GM21723 (cell line): ENCODE results near the gene CCDC91.

ENCODE experiments used
- ATAC-seq: cut with Tn5 transposase; IDR thresholded peaks from one replicate; pipeline ENCODE4 v1.9.1; 2021; ENCODE audit warnings: mild to moderate bottlenecking, moderate library complexity; ENCODE audit not compliant: unreplicated experiment

Gene CCDC91

DNA sequence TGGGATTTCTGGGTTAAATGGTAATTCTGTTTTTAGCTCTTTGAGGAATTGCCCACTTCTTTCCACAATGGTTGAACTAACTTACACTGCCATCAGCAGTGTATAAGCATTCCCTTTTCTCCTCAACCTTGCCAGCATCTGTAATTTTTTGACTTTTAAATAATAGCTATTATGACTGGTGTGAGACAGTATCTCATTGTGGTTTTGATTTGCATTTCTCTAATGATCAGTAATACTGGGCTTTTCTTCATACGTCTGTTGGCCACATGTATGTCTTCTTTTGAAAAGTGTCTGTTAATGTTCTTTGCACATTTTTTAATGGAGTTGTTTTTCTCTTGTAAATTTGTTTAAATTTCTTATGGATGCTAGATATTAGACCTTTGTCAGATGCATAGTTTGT, 323.7 kb downstream of the CCDC91 start:
- ATAC-seq = no peak

DNA sequence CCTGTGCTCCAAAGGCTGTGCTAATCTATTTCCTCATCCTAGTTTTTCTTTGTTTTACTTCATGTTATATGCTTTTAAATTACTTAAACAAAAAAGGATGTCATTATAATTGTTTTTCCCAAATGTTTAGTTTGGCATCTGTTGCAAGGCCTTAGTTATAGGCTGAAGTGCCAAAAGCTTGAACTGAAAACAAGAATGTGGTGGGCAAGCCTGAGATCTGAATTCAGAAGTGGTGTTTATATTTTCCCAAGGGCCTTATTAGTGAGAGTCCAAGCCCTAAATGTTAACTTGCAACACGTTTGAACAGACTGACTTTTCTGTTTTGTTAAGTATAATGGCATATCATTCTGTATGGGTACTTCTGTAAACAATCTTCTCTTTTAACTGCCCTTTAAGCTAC, 326.8 kb downstream of the CCDC91 start:
- no peak for ATAC-seq

- ATAC-seq = no peak
Observed at GRCh38 chr12:28527631-28528249, 337.5 kb downstream of the CCDC91 start.

DNA sequence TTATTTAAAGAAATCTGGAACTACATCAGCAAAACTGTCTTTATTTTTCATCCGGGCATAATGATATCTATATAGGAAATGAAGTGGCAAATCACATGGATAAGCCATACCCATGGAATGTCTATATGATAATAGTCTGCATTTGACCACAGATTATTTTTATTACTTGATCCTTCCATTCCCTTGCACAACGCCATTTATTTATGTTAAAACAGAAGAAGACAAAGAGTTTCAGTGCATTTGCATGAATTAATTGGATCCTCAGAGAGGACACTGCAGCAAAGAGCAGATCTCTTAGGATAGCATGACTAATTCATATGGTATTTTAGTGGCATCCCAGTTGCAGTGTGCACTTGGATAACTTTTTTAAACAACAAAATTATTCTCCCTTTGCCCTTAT, 345.0 kb downstream of the CCDC91 start:
- ATAC-seq = no peak

- no peak for ATAC-seq
Observed at GRCh38 chr12:28536088-28536487, 345.8 kb downstream of the CCDC91 start.

DNA sequence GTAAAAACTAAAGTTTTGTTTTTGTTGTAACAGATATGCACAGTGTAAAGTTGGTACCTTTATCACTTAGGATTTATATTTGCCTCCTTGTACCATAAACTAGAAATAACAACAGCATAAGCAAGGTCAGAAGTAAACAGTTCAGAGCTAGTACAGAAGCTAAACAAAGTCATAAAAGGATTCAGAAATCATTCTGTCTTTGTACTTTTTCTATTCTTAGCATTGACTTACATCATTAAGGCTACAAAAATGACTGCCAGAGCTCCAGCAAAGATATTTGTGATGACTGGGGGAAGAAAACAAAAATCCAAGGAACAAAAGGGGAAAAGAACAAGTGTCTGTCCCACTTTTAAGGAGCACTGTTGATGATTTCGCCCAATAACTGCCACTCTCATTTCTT, 347.2 kb downstream of the CCDC91 start:
- ATAC-seq = no peak

GRCh38 chr12:28539691-28540323, 349.6 kb downstream of the CCDC91 start:
- no peak for ATAC-seq

DNA sequence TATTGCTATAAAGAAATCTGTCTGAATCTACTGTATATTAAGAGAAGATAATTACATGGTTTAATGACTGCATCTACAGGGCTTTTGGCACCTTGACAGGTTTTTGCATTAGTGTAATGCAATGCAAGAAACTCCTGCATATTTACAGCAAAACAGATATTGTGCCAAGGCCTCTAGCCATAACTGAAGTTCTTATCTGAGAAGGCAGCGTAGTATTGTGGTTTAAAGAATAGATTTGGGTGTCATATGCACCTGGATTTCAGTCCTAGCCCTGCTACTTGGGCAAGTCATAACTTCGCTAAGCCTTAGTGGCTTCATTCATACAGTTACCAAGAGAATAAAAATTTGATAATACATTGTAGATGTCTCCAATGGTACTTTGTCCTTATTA, 350.1 kb downstream of the CCDC91 start:
- ATAC-seq = no peak

DNA sequence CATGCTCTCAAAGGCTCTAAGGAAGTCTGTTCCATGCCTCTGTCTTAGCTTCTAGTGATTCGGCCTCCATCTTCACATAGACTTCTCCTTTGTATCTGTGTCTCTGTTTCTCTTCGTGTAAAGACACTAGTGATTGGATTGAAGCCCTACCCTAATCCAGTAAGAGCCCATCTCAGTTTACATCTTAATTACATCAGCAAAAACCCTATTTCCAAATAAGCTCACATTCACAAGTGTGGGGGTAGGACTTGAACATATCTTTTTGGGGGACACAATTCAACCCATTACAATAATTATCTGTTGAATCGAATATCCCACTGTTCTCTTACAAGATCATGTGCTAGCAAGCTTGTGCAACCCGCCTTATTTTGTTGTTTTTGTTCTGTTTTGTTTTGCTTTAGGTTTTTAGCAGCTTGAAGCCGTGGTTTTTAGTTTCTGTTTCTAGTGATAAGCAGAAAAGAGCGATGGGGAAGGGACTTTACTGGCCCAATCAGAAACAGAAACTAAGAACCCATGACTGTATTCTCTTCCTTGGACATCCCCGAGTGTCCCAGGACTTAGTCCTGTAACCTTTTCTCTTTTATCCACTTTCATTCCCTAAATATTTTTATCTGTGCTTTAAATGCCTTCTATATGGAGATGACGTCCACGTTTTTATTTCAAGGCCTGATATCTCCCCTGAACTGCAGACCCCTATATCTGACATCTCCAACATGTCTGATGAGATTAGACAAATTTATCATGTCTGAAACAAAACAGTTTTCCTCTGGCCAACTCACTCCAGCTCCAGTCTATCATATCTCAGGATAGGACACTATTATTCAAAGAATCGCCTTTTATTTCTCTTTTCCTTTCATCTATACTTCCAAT, 353.0 kb downstream of the CCDC91 start:
- peak; percentile 77 for ATAC-seq

GRCh38 chr12:28550757-28551704, 360.8 kb downstream of the CCDC91 start:
- no peak for ATAC-seq

DNA sequence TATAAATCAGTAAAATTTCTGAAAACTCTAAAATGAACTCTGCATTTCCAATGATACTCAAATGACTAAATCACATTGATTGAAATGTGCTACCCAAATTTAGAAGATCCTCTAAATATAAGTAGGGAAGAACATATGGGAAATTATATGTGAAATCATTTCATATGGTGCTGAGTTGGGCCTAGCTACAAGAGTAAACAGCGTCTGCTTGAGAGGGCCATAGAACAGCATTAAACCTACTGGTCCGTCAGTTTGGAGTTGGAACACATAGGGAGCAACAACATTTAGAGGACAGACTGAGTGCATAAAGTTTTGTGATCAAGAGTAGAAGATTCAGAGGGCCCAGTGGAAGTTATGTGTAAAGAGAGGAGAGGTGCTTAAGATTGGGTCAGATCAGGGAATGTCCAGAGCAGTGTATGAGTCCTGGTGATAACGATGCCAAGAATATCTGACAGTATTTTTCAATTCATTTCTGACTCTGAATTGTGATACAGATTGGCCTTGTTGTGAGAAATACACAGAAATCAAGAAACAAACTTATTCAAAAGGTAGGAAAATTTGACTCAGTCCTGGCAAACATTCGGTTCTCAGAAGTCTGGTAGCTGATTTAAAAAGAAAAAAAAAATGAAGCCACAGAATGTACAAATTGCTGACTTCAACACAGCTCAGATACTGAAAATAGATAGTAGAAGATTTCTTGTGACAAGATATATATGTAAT, 362.2 kb downstream of the CCDC91 start:
- no peak for ATAC-seq

GRCh38 chr12:28555748-28556147, 365.5 kb downstream of the CCDC91 start:
- no peak for ATAC-seq

- no peak for ATAC-seq
Observed at GRCh38 chr12:28558250-28558649, 368.0 kb downstream of the CCDC91 start.

- ATAC-seq = no peak
Observed at GRCh38 chr12:28563286-28563685, 373.0 kb downstream of the CCDC91 start.

DNA sequence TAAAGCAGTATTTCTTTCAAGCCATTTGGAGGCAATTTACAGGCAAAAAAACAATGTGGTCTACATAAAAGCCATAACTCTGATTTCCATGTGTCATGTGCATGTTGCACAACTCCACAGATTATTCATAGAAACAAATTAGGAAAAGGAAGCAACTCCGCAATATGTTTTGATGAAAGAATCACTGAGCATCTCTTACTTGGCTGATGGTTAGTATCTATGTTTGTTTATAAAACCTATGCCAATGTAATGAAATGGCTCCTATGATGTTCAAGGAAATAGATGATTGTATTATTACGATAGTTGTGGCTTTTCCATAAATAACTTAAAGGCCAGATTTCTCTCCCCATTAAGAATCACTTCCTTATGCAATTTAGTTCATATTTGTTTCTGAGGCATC, 373.7 kb downstream of the CCDC91 start:
- ATAC-seq = no peak

- no peak for ATAC-seq
Observed at GRCh38 chr12:28568118-28568517, 377.9 kb downstream of the CCDC91 start.

GRCh38 chr12:28568704-28569103, 378.4 kb downstream of the CCDC91 start:
- ATAC-seq = no peak

GRCh38 chr12:28569698-28570411, 379.6 kb downstream of the CCDC91 start:
- ATAC-seq = no peak

- ATAC-seq = no peak
Observed at GRCh38 chr12:28570811-28571210, 380.6 kb downstream of the CCDC91 start.
